ENCODE results near the gene DHDH.

The DHDH gene

DNA sequence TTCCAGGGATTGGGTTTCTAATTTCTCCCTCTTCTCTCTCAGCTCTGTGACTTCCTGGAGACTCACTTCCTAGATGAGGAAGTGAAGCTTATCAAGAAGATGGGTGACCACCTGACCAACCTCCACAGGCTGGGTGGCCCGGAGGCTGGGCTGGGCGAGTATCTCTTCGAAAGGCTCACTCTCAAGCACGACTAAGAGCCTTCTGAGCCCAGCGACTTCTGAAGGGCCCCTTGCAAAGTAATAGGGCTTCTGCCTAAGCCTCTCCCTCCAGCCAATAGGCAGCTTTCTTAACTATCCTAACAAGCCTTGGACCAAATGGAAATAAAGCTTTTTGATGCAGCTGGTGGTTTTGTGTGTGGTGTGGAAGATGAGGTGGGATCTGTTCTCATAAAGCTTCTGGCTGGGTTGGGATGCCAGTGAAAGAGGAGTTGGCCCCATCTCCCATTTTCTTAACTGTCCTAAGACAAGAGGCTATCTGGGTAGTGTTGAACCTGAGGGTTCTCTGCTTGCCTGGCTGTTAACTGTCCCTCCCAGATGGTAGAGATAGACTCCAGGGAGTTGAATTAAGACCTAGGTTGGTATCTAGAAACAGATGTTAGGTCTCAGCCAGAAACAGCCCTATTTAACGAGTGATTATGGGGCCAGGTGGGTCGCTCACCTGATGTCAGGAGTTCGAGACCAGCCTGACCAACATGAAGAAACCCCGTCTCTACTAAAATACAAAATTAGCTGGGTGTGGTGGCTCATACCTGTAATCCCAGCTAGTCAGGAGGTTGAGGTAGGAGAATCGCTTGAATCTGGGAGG is 33.2 kb downstream of the DHDH start:
- peak overlapping the region; percentile 89 to 90 for H3K27ac ChIP-seq (ENCODE audit: low read depth in 2 of 2, low read length in 2 of 2)
- H3K36me3 ChIP-seq (ENCODE audit: control insufficient read depth in 2 of 2, insufficient read depth in 2 of 2, low read length in 2 of 2) = peaks cover 13 to 31% of the 10 kb centered on the region in 2 donors
- peak overlapping the region; percentile 90 to 100 for H3K4me3 ChIP-seq (ENCODE audit: low read length in 2 of 2)
- H3K9ac ChIP-seq (ENCODE audit: low read depth in 1 of 2, low read length in 2 of 2) = peak overlapping the region; percentile 89 to 93
- H3K4me1 ChIP-seq (ENCODE audit: control insufficient read depth in 2 of 2, insufficient read depth in 2 of 2, low read length in 2 of 2) = peaks cover 35 to 38% of the 10 kb centered on the region in 2 donors
- no peaks in the 10 kb centered on the region for H3K9me3 ChIP-seq (ENCODE audit: control insufficient read depth in 2 of 2, low read length in 2 of 2)
- no peaks in the 10 kb centered on the region for H3K27me3 ChIP-seq (ENCODE audit: control insufficient read depth in 2 of 2, insufficient read depth in 2 of 2, low read length in 2 of 2)

DNA sequence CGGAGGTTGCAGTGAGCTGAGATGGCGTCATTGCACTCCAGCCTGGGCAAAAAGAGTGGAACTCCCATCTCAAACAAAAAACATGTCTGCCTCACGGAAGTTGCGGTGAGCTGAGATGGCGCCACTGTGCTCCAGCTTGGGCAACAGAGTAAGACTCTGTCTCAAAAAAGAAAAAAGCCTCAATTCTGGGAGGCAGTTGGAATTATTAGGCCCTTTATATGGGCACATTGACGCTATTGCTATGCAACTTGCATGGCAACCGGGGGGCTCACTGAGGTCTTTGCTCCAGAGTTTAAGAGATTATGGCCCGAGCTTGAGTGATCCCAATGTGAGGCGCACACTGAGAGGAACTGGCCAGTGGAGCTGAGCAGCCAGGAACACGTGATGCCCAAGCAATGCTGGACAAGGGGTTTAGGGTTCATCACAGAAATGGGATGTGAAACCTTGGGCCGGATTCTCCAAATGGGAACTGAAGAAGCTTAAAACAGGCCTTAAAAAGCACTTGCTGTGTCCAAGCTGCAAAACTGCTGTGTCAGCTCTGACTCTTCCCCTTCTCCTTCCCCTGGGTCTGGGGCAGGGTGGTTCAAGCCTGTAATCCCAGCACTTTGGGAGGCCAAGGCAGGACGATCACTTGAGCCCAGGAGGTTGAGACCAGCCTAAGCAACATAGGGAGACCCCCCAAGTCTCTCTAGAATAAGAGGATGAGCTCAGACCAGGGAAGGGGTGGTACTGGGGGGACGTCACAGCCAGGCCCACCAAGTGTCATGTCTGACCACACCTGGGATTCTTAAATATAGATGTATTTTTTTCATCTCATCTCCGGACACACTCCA is 34.1 kb downstream of the DHDH start:
- H3K9ac ChIP-seq (ENCODE audit: low read depth in 1 of 2, low read length in 2 of 2) = no peak overlapping the region
- peak overlapping the region in 1 of 2 donors; percentile 1 for H3K4me3 ChIP-seq (ENCODE audit: low read length in 2 of 2)
- peaks cover 13 to 31% of the 10 kb centered on the region in 2 donors for H3K36me3 ChIP-seq (ENCODE audit: control insufficient read depth in 2 of 2, insufficient read depth in 2 of 2, low read length in 2 of 2)
- peak overlapping the region; percentile 13 to 90 for H3K27ac ChIP-seq (ENCODE audit: low read depth in 2 of 2, low read length in 2 of 2)
- no peaks in the 10 kb centered on the region for H3K9me3 ChIP-seq (ENCODE audit: control insufficient read depth in 2 of 2, low read length in 2 of 2)
- H3K4me1 ChIP-seq (ENCODE audit: control insufficient read depth in 2 of 2, insufficient read depth in 2 of 2, low read length in 2 of 2) = peaks cover 30% of the 10 kb centered on the region in 2 donors
- H3K27me3 ChIP-seq (ENCODE audit: control insufficient read depth in 2 of 2, insufficient read depth in 2 of 2, low read length in 2 of 2) = no peaks in the 10 kb centered on the region

DNA sequence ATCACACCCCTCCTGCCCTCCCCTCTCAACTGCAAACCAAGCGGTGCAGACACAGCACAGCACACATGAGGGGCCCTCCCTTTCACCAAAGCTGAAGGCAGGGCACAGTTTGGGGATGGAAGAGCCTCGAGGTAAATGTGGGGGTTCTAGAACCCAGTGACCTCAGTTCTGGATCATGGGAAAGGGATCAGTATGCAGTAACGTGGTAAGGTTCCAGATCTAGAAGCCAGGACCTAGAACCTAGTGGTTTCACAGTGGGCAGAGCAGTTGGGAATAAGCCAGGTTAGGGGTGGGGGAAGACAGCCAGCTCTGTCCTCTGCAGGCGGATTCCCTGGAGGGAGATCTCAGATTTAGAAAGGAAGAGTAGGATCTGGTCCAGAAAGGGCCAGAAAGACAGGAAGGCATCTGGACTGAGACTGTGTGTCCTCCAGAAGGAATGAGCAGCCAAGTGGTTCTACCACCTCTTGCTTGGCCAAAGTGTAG is 34.7 kb downstream of the DHDH start:
- Histone ChIP-seq H3K9me3 (ENCODE audit: control insufficient read depth in 2 of 2, low read length in 2 of 2) (no peaks in the 10 kb centered on the region), H3K4me1 (ENCODE audit: control insufficient read depth in 2 of 2, insufficient read depth in 2 of 2, low read length in 2 of 2) (peaks cover 26 to 29% of the 10 kb centered on the region in 2 donors), H3K36me3 (ENCODE audit: control insufficient read depth in 2 of 2, insufficient read depth in 2 of 2, low read length in 2 of 2) (peaks cover 13 to 37% of the 10 kb centered on the region in 2 donors), H3K27me3 (ENCODE audit: control insufficient read depth in 2 of 2, insufficient read depth in 2 of 2, low read length in 2 of 2) (no peaks in the 10 kb centered on the region), H3K9ac (ENCODE audit: low read depth in 1 of 2, low read length in 2 of 2) (no peak overlapping the region), H3K4me3 (ENCODE audit: low read length in 2 of 2) (no peak overlapping the region), H3K27ac (ENCODE audit: low read depth in 2 of 2, low read length in 2 of 2) (peak overlapping the region in 1 of 2 donors; percentile 6)

DNA sequence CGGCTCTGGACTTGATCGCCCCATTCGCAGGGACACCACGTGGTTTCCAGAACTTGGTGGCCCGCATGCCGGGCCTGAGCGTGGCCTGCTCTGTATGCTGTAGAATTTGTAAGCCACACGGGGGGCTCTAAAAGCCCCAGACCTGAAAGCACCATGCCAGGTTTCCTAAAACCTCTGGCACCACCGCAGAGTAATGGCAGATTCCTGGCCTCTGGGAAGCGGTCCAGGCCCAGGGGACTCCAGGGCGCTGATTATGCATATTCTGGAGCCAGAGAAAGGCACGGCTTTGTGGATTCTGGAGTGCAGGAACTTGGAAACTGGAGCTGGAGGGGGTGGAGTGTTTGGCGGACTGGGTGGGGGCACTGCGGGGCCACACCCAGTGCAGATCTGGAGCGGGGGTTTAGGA is 35.3 kb downstream of the DHDH start:
- Histone ChIP-seq H3K9me3 (ENCODE audit: control insufficient read depth in 2 of 2, low read length in 2 of 2) (no peaks in the 10 kb centered on the region), H3K4me3 (ENCODE audit: low read length in 2 of 2) (no peak overlapping the region), H3K27me3 (ENCODE audit: control insufficient read depth in 2 of 2, insufficient read depth in 2 of 2, low read length in 2 of 2) (no peaks in the 10 kb centered on the region), H3K27ac (ENCODE audit: low read depth in 2 of 2, low read length in 2 of 2) (no peak overlapping the region), H3K9ac (ENCODE audit: low read depth in 1 of 2, low read length in 2 of 2) (no peak overlapping the region), H3K36me3 (ENCODE audit: control insufficient read depth in 2 of 2, insufficient read depth in 2 of 2, low read length in 2 of 2) (peaks cover 13 to 41% of the 10 kb centered on the region in 2 donors), H3K4me1 (ENCODE audit: control insufficient read depth in 2 of 2, insufficient read depth in 2 of 2, low read length in 2 of 2) (peaks cover 20 to 23% of the 10 kb centered on the region in 2 donors)

DNA sequence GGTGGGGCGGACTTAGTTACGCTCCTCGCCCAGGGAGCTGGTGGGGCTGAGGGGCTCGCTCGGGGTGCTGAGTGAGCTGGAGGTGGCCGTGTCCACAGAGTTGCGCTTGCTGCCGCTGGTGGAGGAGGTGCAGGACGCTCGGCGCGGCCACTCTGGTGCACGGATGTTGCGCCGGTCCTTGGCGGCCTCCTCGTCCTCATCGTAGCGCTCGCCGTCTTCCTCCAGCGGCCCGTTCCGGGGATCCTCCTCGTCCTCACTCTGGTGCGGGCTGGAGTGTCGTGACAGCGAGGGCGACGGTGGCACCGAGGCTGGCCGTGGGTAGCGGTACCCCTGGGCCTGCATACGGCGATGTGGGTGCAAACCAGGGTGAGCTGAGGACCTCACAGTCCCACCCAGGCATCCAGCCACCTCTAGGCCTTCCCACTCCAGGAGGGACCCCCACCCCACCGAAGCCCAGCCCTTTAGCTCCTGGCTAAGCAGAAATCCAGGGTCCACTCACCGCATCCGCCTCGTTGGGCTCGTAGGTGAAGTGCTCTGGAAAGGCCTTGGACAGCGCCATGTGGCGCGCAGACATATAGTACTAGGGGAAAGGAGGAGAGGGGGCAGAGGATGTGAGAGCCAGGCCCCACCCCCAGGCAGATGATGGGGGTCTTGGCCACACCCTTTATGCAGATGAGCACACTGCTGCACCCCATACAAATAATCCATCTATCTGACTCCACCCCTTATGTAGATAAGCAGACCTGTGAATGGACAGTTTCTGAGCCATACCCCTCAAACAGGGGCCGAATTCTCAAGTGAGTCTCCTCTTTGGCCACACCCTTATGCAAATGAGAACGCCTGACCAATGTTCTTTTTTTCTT is 36.0 kb downstream of the DHDH start:
- H3K27me3 ChIP-seq (ENCODE audit: control insufficient read depth in 2 of 2, insufficient read depth in 2 of 2, low read length in 2 of 2) = no peaks in the 10 kb centered on the region
- H3K27ac ChIP-seq (ENCODE audit: low read depth in 2 of 2, low read length in 2 of 2) = no peak overlapping the region
- H3K9ac ChIP-seq (ENCODE audit: low read depth in 1 of 2, low read length in 2 of 2) = no peak overlapping the region
- no peaks in the 10 kb centered on the region for H3K9me3 ChIP-seq (ENCODE audit: control insufficient read depth in 2 of 2, low read length in 2 of 2)
- H3K4me3 ChIP-seq (ENCODE audit: low read length in 2 of 2) = no peak overlapping the region
- H3K4me1 ChIP-seq (ENCODE audit: control insufficient read depth in 2 of 2, insufficient read depth in 2 of 2, low read length in 2 of 2) = peaks cover 13 to 16% of the 10 kb centered on the region in 2 donors
- peaks cover 17 to 48% of the 10 kb centered on the region in 2 donors for H3K36me3 ChIP-seq (ENCODE audit: control insufficient read depth in 2 of 2, insufficient read depth in 2 of 2, low read length in 2 of 2)

DNA sequence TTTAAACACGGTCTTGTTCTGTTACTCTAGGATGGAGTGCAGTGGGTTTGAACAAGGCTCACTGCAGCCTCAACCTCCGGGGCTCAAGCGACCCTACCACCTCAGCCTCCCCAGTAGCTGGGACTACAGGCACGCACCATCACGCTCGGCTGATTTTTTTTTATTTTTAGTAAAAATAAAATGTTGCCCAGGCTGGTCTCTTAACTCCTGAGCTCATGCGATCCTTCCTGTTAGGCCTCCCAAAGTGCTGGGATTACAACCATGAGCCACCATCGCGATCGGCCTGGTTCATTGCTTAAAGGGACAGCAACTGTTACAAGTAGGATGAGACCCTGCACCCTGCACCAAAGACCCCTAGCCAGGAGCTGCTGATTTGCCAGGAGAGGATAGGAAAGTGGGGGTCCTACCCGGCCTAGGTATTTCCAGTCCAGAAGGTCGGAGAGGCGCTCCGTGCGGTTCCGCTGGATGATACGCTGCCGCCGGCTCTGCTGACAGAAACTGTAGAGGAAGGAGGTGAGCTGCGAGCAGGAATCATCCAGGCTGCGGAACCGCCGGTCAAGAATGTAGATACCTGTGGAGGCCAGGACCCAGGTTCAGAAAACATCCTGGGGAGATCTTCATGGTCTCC is 36.8 kb downstream of the DHDH start:
- no peaks in the 10 kb centered on the region for H3K9me3 ChIP-seq (ENCODE audit: control insufficient read depth in 2 of 2, low read length in 2 of 2)
- no peak overlapping the region for H3K27ac ChIP-seq (ENCODE audit: low read depth in 2 of 2, low read length in 2 of 2)
- H3K36me3 ChIP-seq (ENCODE audit: control insufficient read depth in 2 of 2, insufficient read depth in 2 of 2, low read length in 2 of 2) = peaks cover 17 to 53% of the 10 kb centered on the region in 2 donors
- H3K9ac ChIP-seq (ENCODE audit: low read depth in 1 of 2, low read length in 2 of 2) = no peak overlapping the region
- peaks cover 11 to 13% of the 10 kb centered on the region in 2 donors for H3K4me1 ChIP-seq (ENCODE audit: control insufficient read depth in 2 of 2, insufficient read depth in 2 of 2, low read length in 2 of 2)
- H3K4me3 ChIP-seq (ENCODE audit: low read length in 2 of 2) = no peak overlapping the region
- H3K27me3 ChIP-seq (ENCODE audit: control insufficient read depth in 2 of 2, insufficient read depth in 2 of 2, low read length in 2 of 2) = no peaks in the 10 kb centered on the region

DNA sequence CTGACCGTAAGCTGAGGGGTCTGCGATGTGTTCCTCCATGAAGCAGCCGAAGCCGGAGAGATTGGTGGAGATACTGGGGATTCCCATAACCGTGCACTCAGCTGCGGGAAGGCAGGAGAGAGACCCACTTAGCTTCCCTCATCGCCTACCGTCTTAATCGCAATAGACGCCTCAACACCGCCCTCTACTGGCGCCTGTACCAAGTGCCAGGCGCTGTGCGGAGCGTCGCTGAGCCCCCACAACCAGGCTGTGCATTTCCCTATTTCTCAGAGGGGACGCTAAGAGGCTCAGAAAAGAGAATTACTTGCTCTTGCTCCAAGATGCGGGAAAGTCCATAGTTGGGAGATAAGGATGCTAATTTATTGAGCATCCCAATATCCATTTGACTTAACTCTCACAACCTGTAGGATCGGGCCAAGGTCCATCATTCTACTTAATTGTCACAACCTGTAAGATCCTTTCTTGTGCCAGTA is 37.5 kb downstream of the DHDH start:
- H3K4me3 ChIP-seq (ENCODE audit: low read length in 2 of 2) = no peak overlapping the region
- H3K36me3 ChIP-seq (ENCODE audit: control insufficient read depth in 2 of 2, insufficient read depth in 2 of 2, low read length in 2 of 2) = peaks cover 17 to 52% of the 10 kb centered on the region in 2 donors
- peaks cover 6 to 11% of the 10 kb centered on the region in 2 donors for H3K4me1 ChIP-seq (ENCODE audit: control insufficient read depth in 2 of 2, insufficient read depth in 2 of 2, low read length in 2 of 2)
- no peak overlapping the region for H3K9ac ChIP-seq (ENCODE audit: low read depth in 1 of 2, low read length in 2 of 2)
- no peaks in the 10 kb centered on the region for H3K9me3 ChIP-seq (ENCODE audit: control insufficient read depth in 2 of 2, low read length in 2 of 2)
- H3K27ac ChIP-seq (ENCODE audit: low read depth in 2 of 2, low read length in 2 of 2) = no peak overlapping the region
- H3K27me3 ChIP-seq (ENCODE audit: control insufficient read depth in 2 of 2, insufficient read depth in 2 of 2, low read length in 2 of 2) = no peaks in the 10 kb centered on the region

DNA sequence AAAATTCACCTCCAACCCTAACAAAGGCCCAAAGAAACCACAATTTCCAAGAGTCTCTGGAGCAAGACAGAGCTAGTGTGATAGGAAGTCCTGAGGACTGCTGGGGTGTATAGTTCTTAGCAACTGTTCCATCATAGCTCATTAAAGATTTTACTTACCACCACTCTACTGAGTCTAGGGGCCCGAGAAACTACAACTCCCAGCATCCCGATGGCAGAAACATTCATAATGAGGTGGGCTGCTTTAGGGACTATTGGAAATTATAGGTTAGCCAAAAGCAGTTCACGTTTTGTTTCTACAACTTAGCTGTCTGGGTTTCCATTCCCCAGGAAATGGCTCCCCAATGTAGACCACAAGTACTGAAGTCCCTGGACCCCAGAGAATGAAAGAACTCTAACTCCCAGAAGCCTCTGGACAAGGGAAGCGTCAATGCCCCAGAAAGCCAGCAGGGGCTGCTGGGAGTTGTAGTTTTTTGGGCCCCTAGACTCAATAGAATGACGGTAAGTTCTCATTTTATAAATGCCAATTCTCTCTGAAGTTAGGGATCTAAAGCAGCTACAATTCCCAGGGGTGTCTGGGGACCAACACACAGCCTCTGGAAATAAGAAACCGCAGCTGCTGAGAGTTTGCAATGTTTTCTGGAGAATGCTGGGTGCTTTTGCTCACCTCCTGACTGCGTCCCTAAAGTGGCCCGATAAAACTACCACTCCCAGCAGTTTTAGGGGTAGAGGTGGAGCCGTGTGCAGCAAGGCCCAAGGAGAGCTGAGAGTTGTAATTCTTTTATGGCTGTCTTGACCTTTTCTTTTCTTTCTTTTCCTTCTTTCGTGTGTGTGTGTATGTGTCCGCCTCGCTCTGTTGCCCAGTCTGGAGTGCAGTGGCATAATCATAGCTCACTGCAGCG is 42.7 kb downstream of the DHDH start:
- Histone ChIP-seq H3K27ac (ENCODE audit: low read depth in 2 of 2, low read length in 2 of 2) (no peak overlapping the region), H3K9ac (ENCODE audit: low read depth in 1 of 2, low read length in 2 of 2) (no peak overlapping the region), H3K4me3 (ENCODE audit: low read length in 2 of 2) (no peak overlapping the region), H3K27me3 (ENCODE audit: control insufficient read depth in 2 of 2, insufficient read depth in 2 of 2, low read length in 2 of 2) (no peaks in the 10 kb centered on the region), H3K9me3 (ENCODE audit: control insufficient read depth in 2 of 2, low read length in 2 of 2) (no peaks in the 10 kb centered on the region), H3K4me1 (ENCODE audit: control insufficient read depth in 2 of 2, insufficient read depth in 2 of 2, low read length in 2 of 2) (no peaks in the 10 kb centered on the region), H3K36me3 (ENCODE audit: control insufficient read depth in 2 of 2, insufficient read depth in 2 of 2, low read length in 2 of 2) (peaks cover 9 to 30% of the 10 kb centered on the region in 2 donors)

All from mucosa of rectum (tissue), 2 donors.